WI38 (cell line): ENCODE data around the gene LYZ.
"Not testable (repeated sequence)": the region's sequence is repeated elsewhere in the genome, so short reads cannot be mapped to it uniquely, and the experiment has no call there.

Experiments
- H3K4me3 ChIP-seq: 2 replicates; pipeline ENCODE4 v1.5.1; 2011; ENCODE audit warnings: low read depth, mild to moderate bottlenecking, control low read depth, low read length
- TF ChIP-seq, protein P1 (sequence below): IDR thresholded peaks from 2 replicates; pipeline ENCODE4 v1.5.1; 2012; ENCODE audit warnings: low read depth, mild to moderate bottlenecking, control low read depth, low read length

The LYZ gene

DNA sequence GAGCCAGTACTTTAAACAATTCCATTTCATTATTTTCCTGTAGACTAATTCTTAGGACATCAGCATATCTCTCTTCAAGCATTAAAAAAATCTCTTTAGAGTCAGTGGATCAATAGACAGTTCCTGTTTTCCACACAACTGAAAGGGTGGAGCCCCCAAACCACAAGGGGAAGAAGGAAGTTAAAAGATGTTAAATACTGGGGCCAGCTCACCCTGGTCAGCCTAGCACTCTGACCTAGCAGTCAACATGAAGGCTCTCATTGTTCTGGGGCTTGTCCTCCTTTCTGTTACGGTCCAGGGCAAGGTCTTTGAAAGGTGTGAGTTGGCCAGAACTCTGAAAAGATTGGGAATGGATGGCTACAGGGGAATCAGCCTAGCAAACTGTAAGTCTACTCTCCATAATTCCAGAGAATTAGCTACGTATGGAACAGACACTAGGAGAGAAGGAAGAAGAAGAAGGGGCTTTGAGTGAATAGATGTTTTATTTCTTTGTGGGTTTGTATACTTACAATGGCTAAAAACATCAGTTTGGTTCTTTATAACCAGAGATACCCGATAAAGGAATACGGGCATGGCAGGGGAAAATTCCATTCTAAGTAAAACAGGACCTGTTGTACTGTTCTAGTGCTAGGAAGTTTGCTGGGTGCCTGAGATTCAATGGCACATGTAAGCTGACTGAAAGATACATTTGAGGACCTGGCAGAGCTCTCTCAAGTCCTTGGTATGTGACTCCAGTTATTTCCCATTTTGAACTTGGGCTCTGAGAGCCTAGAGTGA is at the start of gene LYZ:
Gene LYZ (plus strand): TSS at position 220 of the 777 bp plus-strand sequence. CDS start 28 bp downstream, at position 248.
- H3K4me3 ChIP-seq = no peak within 1 kb of the TSS
- TF ChIP-seq, protein P1, sequence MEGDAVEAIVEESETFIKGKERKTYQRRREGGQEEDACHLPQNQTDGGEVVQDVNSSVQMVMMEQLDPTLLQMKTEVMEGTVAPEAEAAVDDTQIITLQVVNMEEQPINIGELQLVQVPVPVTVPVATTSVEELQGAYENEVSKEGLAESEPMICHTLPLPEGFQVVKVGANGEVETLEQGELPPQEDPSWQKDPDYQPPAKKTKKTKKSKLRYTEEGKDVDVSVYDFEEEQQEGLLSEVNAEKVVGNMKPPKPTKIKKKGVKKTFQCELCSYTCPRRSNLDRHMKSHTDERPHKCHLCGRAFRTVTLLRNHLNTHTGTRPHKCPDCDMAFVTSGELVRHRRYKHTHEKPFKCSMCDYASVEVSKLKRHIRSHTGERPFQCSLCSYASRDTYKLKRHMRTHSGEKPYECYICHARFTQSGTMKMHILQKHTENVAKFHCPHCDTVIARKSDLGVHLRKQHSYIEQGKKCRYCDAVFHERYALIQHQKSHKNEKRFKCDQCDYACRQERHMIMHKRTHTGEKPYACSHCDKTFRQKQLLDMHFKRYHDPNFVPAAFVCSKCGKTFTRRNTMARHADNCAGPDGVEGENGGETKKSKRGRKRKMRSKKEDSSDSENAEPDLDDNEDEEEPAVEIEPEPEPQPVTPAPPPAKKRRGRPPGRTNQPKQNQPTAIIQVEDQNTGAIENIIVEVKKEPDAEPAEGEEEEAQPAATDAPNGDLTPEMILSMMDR = no peak

DNA sequence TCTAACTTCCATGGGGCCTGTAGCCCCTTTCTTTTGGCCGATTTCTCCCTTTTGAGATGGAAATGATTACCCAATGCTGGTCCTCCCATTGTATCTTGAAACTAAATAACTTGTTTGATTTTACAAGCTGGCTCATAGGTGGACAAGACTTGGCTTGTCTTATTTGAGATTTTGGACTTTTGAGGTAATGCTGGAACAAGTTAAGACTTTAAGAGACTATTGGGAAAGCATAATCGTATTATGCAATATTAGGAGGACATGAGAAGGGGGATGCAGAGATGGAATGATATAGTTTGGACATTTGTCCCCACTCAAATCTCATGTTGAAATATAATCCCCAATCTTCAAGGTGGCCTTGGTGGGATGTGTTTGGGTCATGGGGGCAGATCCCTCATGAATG is 49.2 kb upstream of the LYZ start:
- TF ChIP-seq, protein P1 = no peak
- H3K4me3 ChIP-seq = no peak overlapping the region

DNA sequence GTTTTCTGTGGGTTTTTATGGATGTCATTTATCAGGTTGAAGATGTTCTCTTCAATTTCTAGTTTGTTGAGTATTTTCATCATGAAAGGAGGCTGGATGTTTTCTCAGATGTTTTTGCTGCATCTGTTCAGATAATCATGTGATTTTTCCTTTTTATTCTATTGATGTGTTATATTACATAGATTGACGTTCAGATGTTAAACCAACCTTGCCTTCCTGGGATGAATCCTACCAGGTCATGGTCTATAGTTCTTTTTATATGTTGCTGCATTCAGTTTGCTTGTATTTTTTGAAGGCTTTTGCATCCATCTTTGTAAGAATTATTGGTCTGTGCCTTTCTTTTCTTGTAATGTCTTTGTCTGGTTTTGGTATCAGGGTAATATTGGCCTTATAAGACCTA is 43.9 kb upstream of the LYZ start:
- TF ChIP-seq, protein P1 = no peak
- no peak overlapping the region for H3K4me3 ChIP-seq

DNA sequence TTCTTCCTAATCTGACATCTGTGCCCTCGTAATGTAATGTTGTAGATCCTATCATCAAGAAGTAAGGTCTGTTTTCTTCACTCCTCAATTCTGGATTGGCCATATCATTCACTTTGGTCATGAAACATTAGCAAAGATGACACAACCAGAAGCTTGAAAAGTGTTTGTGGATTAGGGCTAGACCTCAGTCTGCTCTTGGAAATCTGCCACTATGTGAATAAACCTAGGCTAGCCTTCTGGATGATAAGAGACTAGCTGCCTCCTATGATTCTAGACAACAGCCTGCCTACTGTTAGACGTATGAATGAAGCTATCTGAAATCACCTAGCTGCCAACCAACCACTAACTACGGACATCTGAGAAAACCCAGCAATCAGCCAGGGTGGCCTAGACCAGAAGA is 38.7 kb upstream of the LYZ start:
- TF ChIP-seq, protein P1 = no peak
- no peak overlapping the region for H3K4me3 ChIP-seq

DNA sequence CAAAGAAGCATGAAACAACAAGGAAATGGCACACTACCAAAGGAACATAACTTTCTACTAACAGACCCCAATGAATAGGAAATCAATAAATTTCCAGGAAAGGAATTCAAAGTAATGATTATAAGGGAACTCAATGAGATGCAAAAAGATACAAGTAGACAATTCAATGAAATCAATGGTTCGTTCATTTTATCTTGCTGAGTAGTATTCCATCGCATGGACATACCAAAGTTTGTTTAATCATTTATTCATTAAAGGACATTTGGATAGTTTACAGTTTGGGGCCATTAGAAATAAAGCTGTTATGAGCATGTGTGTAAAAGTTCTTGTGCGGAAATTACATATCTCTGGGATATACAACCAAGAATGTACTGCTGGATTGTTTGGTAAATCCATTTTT is 35.0 kb upstream of the LYZ start:
- no peak overlapping the region for H3K4me3 ChIP-seq
- TF ChIP-seq, protein P1 = no peak

DNA sequence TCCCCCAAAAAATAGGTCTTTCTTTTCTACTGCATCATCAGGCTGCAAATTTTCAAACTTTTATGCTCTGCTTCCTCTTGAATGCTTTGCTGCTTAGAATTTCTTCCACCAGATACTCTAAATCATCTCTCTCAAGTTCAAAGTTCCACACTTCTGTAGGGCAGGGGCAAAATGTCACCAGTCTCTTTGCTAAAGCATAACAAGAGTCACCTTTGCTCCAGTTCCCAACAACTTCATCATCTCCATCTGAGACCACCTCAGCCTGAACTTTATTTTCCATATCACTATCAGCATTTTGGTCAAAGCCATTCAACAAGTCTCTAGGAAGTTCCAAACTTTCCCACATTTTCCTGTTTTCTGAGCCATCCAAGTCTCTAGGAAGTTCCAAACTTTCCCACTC is 31.4 kb upstream of the LYZ start:
- H3K4me3 ChIP-seq = not testable (repeated sequence)

DNA sequence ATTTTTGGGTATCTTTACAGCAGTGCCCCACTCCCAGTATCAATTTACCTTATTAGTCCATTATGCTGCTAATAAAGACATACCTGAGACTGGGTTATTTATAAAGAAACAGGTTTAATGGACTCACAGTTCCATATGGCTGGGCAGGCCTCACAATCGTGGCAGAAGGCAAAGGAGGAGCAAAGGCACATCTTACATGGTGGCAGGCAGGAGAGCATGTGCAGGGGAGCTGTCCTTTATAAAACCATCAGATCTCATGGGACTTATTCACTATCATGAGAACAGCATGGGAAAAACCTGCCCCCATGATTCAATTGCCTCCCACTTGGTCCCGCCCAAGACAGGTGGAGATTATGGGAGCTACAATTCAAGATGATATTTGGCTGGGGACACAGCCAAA is 30.9 kb upstream of the LYZ start:
- H3K4me3 ChIP-seq = not testable (repeated sequence)

DNA sequence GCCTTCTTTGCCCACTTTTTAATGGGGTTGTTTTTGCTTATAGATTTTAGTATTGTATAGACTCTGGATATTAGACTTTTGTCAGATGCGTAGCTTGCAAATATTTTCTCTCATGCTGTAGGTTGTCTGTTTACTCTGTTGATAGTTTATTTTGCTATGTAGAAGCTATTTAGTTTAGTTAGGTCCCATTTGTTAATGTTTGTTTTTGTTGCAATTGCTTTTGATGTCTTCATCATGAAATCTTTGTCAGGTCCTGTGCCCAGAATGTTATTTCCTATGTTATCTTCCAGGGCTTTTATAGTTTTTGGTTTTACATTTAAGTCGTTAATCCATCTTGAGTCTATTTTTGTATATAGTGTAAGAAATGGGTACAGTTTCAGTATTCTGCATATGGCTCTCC is 30.0 kb upstream of the LYZ start:
- H3K4me3 ChIP-seq = no peak overlapping the region
- TF ChIP-seq, protein P1 = no peak
